GM21786 (cell line): ENCODE measurements around the gene ZSCAN12.
A peak's percentile ranks its signal among the peaks of the same experiment; 100 is the strongest.
"Not testable (repeated sequence)": the region's sequence is repeated elsewhere in the genome, so short reads cannot be mapped to it uniquely, and the experiment has no call there.

ENCODE experiments used
- ATAC-seq: cut with Tn5 transposase; IDR thresholded peaks from one replicate; pipeline ENCODE4 v1.9.1; 2021; ENCODE audit not compliant: unreplicated experiment

ZSCAN12 gene

GRCh38 chr6:28395918-28396317 is 3.6 kb downstream of the ZSCAN12 start:
- ATAC-seq = no peak

GRCh38 chr6:28393912-28394662 is 5.5 kb downstream of the ZSCAN12 start:
- no peak for ATAC-seq

GRCh38 chr6:28390688-28391087 is 8.9 kb downstream of the ZSCAN12 start:
- no peak for ATAC-seq

- ATAC-seq = no peak
Observed at GRCh38 chr6:28384143-28384533, 15.4 kb downstream of the ZSCAN12 start.

GRCh38 chr6:28383235-28384142 is 16.1 kb downstream of the ZSCAN12 start:
- ATAC-seq = peak; percentile 85

GRCh38 chr6:28380381-28380780 is 19.2 kb downstream of the ZSCAN12 start:
- ATAC-seq = no peak

- no peak for ATAC-seq
Observed at GRCh38 chr6:28378644-28379043, 20.9 kb downstream of the ZSCAN12 start.

- no peak for ATAC-seq
Observed at GRCh38 chr6:28377879-28378278, 21.7 kb downstream of the ZSCAN12 start.

- ATAC-seq = no peak
Observed at GRCh38 chr6:28373925-28374324, 25.6 kb downstream of the ZSCAN12 start.

GRCh38 chr6:28371706-28372451 is 27.7 kb downstream of the ZSCAN12 start:
- peak; percentile 74 for ATAC-seq

- ATAC-seq = no peak
Observed at GRCh38 chr6:28371280-28371679, 28.3 kb downstream of the ZSCAN12 start.

- ATAC-seq = no peak
Observed at GRCh38 chr6:28370440-28370839, 29.1 kb downstream of the ZSCAN12 start.

- ATAC-seq = no peak
Observed at GRCh38 chr6:28369463-28369862, 30.1 kb downstream of the ZSCAN12 start.

GRCh38 chr6:28368522-28368921 is 31.0 kb downstream of the ZSCAN12 start:
- ATAC-seq = peak; percentile 75

GRCh38 chr6:28365590-28365989 is 34.0 kb downstream of the ZSCAN12 start:
- ATAC-seq = not testable (repeated sequence)

- ATAC-seq = no peak
Observed at GRCh38 chr6:28360961-28361360, 38.6 kb downstream of the ZSCAN12 start.

GRCh38 chr6:28359562-28359961 is 40.0 kb downstream of the ZSCAN12 start:
- not testable (repeated sequence) for ATAC-seq

- no peak for ATAC-seq
Observed at GRCh38 chr6:28357036-28357435, 42.5 kb downstream of the ZSCAN12 start.

- ATAC-seq = no peak
Observed at GRCh38 chr6:28356666-28357020, 42.9 kb downstream of the ZSCAN12 start.

- peak; percentile 57 for ATAC-seq
Observed at GRCh38 chr6:28355743-28356665, 43.5 kb downstream of the ZSCAN12 start.
